Stimulated activated CD4-positive, alpha-beta T cell treated with anti-CD3 and anti-CD28 coated beads, Interleukin-1b, Interleukin-23, amount 100 ng/mL, for 24 hours (primary cell): ENCODE measurements around the gene TTN.
A peak's percentile ranks its signal among the peaks of the same experiment; 100 is the strongest.
"Not testable (repeated sequence)": the region's sequence is repeated elsewhere in the genome, so short reads cannot be mapped to it uniquely, and the experiment has no call there.

ENCODE experiments used
- DNase-seq, 4 experiments: peaks; one replicate each; pipeline ENCODE4 v3.0.0-alpha.2; 2020; ENCODE audit warnings: low read depth in 4 of 4, low spot score in 1 of 4

The TTN gene

DNA sequence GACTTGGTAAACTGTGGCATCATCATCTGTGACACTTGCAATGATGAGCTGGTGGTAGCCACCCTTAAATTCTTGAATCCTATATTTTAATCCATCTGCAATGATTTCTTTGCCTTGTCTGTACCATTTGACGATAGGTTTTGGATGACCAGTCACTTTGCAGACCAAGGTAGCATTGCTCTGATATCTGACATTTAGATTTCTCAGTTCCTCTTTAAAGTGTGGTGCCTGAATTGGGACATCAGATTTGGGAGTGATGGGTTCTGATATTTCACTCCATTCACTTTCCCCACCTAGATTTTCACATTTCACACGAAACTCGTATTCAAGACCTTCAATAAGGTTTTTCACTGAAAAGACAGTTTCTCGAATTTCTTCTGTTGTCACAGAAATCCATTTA, 271.2 kb downstream of the TTN start:
- DNase-seq: no peak

- no peak for DNase-seq
These were observed 276.1 kb downstream of the TTN start for GRCh38 chr2:178531168-178531567.

DNA sequence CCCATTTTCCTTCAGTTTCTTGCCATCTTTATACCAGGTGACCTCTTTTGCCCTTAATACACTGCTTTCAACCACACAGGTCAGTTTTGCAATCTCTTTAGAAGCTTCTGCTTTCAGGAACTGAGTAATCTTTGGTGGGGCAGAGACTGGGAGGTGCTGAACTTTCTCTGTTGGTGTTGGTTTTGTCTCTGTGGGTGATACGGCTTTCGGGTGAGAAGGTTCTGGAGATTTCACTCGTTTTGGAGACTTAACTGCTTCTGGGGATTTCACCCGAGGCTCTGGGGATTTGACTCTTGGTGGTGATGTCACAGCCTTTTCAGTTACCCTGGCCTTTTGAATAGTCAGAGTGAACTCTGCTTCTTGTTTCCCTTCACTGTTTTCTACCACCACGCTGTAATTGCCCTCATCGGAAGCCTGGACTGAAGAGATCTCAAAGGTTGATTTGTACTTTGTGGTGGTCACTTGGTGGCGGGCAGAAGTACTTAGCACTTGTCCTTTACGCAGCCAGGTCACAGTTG, 276.5 kb downstream of the TTN start:
- DNase-seq: peak in 1 of 4 experiments; percentile 23

- no peak for DNase-seq
These were observed 277.1 kb downstream of the TTN start for GRCh38 chr2:178530131-178530530.

DNA sequence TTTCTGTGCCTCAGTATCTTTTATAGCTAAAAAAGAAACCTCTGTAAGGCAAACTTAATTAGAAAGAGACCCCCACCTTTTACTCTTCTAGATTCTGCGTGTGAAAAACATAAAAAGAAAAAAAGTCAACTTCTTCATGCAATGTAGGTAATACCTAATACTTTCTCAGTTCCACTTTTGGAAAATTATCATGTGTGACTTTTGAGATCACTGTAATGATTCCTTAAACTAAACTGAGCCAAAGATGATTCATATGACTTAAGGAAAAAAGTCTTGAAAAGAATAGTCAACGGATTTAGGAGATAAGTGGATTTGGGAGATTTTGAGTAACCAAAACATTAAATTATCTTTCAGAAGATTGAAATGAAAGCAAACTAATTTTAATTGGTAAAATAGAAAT, 278.0 kb downstream of the TTN start:
- no peak for DNase-seq

DNA sequence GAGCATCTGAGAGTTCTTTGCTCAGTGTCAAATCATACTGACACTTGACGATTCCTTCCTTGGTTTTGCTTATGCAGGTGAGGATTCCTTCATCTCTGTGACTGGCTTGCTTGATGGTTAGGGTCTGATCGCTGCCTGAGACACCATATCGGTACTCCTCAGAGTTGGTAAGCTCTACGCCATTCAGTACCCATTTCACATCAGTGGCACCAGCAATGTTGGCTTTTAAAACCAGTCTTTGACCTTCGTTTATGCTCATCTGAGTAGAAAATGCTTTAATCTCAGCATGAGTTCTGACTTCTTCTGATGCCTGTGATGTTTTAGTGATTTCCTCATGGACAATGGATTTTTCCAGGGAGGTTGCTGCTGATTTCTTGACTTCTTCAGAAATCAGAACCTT, 278.6 kb downstream of the TTN start:
- no peak for DNase-seq

- DNase-seq: no peak
These were observed 279.6 kb downstream of the TTN start for GRCh38 chr2:178527592-178527991.

GRCh38 chr2:178526256-178526655, 281.0 kb downstream of the TTN start:
- DNase-seq: no peak

DNA sequence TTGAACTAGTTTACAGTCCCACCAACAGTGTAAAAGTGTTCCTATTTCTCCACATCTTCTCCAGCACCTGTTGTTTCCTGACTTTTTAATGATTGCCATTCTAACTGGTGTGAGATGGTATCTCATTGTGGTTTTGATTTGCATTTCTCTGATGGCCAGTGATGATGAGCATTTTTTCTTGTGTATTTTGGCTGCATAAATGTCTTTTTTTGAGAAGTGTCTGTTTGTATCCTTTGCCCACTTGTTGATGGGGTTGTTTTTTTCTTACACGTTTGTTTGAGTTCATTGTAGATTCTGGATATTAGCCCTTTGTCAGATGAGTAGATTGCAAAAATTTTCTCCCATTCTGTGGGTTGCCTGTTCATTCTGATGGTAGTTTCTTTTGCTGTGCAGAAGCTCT, 281.8 kb downstream of the TTN start:
- DNase-seq: not testable (repeated sequence)

GRCh38 chr2:178525010-178525409, 282.2 kb downstream of the TTN start:
- DNase-seq: not testable (repeated sequence)

GRCh38 chr2:178523596-178524134, 283.6 kb downstream of the TTN start:
- DNase-seq: no peak

GRCh38 chr2:178522950-178523595, 284.1 kb downstream of the TTN start:
- peak; percentile 41 to 66 (median 60) for DNase-seq

DNA sequence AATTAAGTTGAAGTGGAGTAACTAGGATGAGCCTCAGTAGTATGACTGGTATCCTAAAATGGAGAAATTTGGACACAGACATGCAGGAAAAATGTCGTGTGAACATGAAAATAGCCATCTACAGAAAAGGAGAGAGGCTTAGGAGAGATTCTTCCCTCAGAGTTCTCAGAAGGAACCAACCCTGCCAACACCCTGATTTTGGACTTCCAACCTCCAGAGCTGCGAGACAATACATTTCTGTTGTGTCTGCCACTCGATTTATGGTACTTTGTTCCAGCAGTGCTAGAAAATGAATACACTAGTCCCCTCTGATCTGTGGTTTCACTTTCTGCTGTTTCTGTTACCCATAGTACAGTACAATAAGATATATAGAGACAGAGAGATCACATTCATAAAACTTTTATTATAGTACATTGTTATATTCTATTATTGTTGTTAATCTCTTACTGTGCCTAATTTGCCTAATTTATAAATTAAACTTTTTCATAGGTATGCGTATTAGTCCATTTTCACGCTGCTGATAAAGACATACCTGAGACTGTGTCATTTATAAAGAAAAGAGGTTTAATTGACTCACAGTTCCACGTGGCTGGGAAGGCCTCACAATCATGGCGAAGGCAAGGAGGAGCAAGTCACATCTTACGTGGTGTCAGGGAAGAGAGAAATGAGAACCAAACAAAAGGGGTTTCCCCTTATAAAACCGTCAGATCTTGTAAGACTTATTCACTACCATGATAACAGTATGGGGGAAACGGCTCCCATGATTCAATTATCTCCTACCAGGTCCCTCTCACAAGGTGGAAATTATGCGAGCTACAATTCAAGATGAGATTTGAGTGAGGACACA, 285.7 kb downstream of the TTN start:
- DNase-seq: no peak

DNA sequence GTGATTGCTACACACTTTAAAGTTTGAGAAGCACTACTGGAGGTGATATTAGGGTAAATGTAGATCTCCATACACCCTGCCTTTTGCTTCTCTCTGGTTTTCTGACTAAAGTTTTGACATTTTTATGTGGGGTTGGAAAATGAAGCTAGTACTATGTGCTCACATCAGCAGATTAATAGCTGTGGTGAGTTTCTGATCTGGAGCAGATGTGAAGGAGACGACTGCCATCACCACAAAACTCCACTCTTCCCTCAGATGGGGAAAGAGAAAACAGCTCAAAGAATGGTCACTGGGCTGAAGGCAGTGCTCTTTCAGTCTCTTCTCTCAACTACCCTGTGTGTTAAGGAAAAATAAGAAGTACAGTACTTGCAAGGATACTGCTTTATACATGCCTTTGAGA, 289.7 kb downstream of the TTN start:
- no peak for DNase-seq

DNA sequence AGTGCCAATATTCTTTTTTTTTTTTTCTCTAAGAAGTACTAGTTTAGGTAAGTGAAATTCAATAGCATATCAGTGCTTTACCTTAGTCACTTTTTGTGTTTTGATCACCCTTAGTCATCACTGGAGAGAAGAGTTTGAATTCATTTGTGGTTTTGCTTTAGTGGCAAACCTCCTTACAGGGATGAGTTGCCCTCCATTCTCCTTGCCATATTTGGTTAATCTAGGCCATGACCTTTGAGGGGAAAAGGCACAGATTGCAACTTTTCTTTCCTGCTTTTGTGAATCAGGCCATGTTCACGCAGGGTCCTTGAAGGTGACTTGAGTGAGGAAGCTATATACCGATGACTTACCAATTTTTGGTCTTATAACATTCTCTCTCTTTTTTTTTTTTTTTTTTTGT, 292.6 kb downstream of the TTN start:
- DNase-seq: peak in 2 of 4 experiments; percentile 17 to 22

- no peak for DNase-seq
These were observed 293.3 kb downstream of the TTN start for GRCh38 chr2:178513876-178514275.

DNA sequence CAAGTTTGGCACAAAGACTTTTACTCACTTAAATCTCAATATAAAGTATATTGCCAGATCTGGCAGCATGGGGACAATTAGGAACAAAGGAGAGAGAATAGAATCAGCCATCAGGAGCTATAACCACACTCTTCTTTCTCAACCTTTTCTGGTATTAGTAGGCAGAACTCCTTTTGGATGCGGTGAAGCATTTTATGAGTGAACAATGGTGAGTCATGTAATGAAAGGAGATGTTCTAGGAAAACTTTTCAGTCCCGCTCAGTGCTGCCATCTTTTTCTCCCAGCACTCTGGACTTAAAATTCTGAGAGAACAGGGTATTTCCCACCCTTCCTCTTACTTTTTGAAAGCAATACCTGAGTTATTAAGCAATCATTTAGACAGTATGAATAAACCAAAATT, 294.7 kb downstream of the TTN start:
- DNase-seq: no peak

DNA sequence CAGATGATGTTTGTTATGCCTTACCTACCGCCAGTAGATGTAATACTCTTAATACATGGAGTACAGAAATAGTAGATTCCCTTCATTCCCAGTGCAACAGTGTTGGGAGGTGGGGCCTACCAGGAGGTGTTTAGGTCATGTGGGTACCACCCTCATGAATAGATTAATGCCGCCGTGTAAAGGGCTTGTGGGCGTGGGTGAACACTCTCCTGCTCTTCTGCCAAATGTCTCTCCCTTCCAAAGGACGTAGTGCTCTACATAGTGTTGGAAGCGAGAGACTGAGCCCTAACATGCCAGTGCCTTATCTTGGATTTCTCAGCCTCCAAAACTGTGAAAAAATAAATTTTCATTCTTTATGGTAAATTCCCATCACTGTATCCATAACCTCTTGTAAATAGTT, 296.8 kb downstream of the TTN start:
- no peak for DNase-seq

DNA sequence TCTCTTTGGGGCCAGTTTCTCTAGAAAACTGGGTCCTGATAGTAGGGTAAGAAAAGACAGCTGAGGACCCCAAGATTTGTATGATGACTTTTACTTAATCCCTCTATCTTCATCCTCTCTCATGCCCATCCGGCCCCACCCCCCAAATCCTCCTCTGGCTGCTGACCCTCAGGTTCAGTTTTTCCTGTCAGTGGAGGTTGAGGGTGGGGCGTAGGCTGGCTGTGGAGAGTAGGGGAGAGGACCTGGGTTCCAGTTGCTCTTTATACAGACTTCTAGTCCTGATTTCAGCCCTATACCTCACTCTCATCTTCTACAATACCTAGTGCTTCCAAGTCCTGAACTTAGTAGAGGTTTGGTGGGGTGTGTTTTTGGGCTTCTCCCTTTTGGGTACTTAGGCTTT, 298.6 kb downstream of the TTN start:
- DNase-seq: no peak

DNA sequence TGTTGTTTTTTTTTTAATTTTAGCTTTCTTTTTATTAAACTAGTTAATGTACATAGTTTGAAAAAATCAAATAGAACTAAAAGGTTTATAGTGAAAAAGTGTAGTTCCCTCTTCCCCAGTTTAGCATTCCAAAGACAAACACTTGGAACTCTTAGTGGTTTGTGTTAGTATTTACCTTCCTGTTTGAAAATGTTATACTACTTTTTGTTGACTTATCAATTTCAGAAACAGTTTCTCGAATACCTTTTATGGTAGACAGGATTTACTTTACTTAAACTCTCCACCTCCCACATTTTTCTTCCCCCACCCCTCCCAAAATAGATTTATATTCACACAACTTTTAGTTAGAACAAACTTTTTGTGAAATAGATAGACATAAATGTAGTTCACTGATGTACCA, 300.3 kb downstream of the TTN start:
- no peak for DNase-seq

GRCh38 chr2:178506524-178506923, 300.7 kb downstream of the TTN start:
- DNase-seq: no peak

DNA sequence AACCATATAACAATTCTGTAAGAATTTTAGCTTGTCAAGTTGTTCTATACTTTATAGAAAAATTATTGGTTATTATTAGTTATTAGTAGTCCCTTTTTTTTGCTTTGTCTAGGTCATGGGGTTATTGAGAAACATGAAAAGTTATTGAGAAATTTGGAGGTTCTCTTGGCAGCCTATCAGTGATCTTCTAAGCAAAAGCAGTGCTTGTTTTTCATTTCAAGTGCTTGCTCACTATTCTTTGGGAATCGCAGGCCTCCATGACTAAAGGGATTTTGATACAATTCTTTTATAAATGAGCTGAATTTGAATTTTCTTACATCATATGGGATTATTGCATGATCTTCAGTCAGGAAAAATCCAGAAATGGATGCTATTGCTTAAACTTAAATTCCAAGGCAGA, 301.1 kb downstream of the TTN start:
- DNase-seq: no peak
